GM12878 (cell line): ENCODE measurements around the gene NUTM1.

Experiments used
- CREB1 ChIP-seq: IDR thresholded peaks from 2 replicates; pipeline ENCODE4 v1.6.1; 2012; ENCODE audit warnings: low read depth, mild to moderate bottlenecking, inconsistent platforms
- CTCF ChIP-seq, 3 experiments: IDR thresholded peaks in 2 of 3; conservative IDR thresholded peaks in 1 of 3; 2 replicates each; pipeline ENCODE4 v1.5.1; 2011; ENCODE audit warnings: low read depth in 3 of 3, low read length in 3 of 3, mild to moderate bottlenecking in 3 of 3, control low read depth in 2 of 3, moderate library complexity in 2 of 3, inconsistent platforms in 1 of 3, mixed read lengths in 1 of 3; ENCODE audit not compliant: control insufficient read depth in 2 of 3, insufficient read depth in 1 of 3; ENCODE audit errors: extremely low read depth in 1 of 3
- EZH2 ChIP-seq: IDR thresholded peaks from 2 replicates; pipeline ENCODE4 v1.6.1; 2012; ENCODE audit warnings: low read depth, mild to moderate bottlenecking, control low read depth, inconsistent platforms, low read length, borderline replicate concordance; ENCODE audit not compliant: control insufficient read depth
- POLR2A ChIP-seq: IDR thresholded peaks from 2 replicates; pipeline ENCODE4 v1.6.1; 2011; ENCODE audit warnings: low read depth, mild to moderate bottlenecking, low read length
- REST ChIP-seq: IDR thresholded peaks from 2 replicates; pipeline ENCODE4 v1.6.1; 2012; ENCODE audit warnings: mild to moderate bottlenecking, low read depth, low read length
- ZBTB40 ChIP-seq: fragments of 450-650 bp; IDR thresholded peaks from 2 replicates; pipeline ENCODE4 v1.6.1; 2016; ENCODE audit warnings: mild to moderate bottlenecking, moderate library complexity, borderline replicate concordance
- ZNF592 ChIP-seq: fragments of 450-650 bp; IDR thresholded peaks from 2 replicates; pipeline ENCODE4 v1.6.1; 2017; ENCODE audit warnings: mild to moderate bottlenecking, moderate library complexity
- TF ChIP-seq, protein P1 (sequence below): fragments of 450-650 bp; IDR thresholded peaks from 2 replicates; pipeline ENCODE4 v1.6.1; 2017; ENCODE audit warnings: mild to moderate bottlenecking

DNA sequence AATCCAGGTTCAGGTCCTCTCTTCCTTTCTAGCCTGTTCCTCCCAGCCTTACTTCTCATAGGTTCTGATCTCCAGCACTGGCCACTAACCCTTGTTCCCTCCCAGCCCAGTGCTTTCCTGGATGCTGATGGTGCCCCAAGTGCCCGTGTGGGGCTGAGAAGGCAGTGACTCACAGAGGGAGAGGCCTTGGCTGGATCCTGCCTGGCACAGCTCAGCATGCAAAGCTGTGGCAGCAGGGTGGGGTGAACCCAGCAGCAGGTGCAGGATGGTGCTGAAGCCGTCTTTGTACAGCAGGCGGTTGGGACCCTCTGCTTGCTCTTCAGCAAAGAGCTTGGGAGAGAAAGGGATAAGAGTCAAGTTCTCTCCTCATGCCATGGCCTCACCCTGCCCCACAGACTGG lies 16.3 kb downstream of the NUTM1 start:
- TF ChIP-seq EZH2, result no peak
- TF ChIP-seq, protein P1, sequence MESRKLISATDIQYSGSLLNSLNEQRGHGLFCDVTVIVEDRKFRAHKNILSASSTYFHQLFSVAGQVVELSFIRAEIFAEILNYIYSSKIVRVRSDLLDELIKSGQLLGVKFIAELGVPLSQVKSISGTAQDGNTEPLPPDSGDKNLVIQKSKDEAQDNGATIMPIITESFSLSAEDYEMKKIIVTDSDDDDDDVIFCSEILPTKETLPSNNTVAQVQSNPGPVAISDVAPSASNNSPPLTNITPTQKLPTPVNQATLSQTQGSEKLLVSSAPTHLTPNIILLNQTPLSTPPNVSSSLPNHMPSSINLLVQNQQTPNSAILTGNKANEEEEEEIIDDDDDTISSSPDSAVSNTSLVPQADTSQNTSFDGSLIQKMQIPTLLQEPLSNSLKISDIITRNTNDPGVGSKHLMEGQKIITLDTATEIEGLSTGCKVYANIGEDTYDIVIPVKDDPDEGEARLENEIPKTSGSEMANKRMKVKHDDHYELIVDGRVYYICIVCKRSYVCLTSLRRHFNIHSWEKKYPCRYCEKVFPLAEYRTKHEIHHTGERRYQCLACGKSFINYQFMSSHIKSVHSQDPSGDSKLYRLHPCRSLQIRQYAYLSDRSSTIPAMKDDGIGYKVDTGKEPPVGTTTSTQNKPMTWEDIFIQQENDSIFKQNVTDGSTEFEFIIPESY, result no peak
- TF ChIP-seq CTCF (IDR thresholded peaks at IDR 0.05 in 2 of 3, conservative IDR thresholded peaks at IDR 0.05 in 1 of 3; ENCODE audit: control insufficient read depth in 2 of 3, extremely low read depth in 1 of 3, insufficient read depth in 1 of 3, low read depth in 3 of 3, low read length in 3 of 3), result no peak
- no peak for TF ChIP-seq CREB1
- TF ChIP-seq REST, result no peak
- TF ChIP-seq ZBTB40, result no peak
- no peak for TF ChIP-seq ZNF592
- no peak for TF ChIP-seq POLR2A
